ENCODE results near the gene MAST4.

DNA sequence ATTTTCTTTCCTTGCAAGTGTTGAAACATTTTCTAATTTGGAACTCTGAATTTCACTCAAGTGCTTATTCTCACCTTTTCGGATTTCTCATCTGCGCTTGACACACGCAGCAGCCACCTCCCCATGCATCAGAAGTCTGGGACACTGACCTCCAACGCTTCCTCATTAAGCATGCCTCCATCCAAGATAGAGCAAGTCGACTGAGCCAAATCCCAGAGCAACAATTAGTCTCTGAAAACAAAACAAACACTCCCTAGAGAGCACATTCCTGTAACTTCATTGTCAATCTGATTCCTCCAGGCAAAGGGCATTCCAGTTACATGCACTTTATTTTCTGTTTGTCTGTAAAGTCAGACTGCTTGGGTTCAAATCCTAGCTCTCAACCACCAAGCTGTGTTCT lies 594.7 kb downstream of the MAST4 start:
- TF ChIP-seq, protein P1, sequence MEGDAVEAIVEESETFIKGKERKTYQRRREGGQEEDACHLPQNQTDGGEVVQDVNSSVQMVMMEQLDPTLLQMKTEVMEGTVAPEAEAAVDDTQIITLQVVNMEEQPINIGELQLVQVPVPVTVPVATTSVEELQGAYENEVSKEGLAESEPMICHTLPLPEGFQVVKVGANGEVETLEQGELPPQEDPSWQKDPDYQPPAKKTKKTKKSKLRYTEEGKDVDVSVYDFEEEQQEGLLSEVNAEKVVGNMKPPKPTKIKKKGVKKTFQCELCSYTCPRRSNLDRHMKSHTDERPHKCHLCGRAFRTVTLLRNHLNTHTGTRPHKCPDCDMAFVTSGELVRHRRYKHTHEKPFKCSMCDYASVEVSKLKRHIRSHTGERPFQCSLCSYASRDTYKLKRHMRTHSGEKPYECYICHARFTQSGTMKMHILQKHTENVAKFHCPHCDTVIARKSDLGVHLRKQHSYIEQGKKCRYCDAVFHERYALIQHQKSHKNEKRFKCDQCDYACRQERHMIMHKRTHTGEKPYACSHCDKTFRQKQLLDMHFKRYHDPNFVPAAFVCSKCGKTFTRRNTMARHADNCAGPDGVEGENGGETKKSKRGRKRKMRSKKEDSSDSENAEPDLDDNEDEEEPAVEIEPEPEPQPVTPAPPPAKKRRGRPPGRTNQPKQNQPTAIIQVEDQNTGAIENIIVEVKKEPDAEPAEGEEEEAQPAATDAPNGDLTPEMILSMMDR (IDR thresholded peaks at IDR 0.05): no peak
- no peak for TF ChIP-seq POLR2A (IDR thresholded peaks at IDR 0.05)

All from uterus (tissue), 2 donors.